ENCODE measurements around the gene SPP1.

- TF ChIP-seq EZH2phosphoT487 (IDR thresholded peaks at IDR 0.05; ENCODE audit: borderline replicate concordance) (no peak), POLR2AphosphoS5 (IDR thresholded peaks at IDR 0.05; ENCODE audit: low read depth, low read length) (no peak), RAD21 (IDR thresholded peaks at IDR 0.05; ENCODE audit: low read depth) (no peak), EGR1 (IDR thresholded peaks at IDR 0.05; ENCODE audit: low read depth) (no peak), FOSL1 (IDR thresholded peaks at IDR 0.05; ENCODE audit: low read depth) (no peak), EZH2 (IDR thresholded peaks at IDR 0.05) (no peak), POLR2A (IDR thresholded peaks at IDR 0.05; ENCODE audit: borderline replicate concordance, extremely low read depth, insufficient read depth, insufficient read length) (no peak), JUND (IDR thresholded peaks at IDR 0.05) (no peak), SIN3A (IDR thresholded peaks at IDR 0.05; ENCODE audit: low read depth) (no peak), SRF (IDR thresholded peaks at IDR 0.05; ENCODE audit: low read depth) (no peak), ELF1 (IDR thresholded peaks at IDR 0.05; ENCODE audit: borderline replicate concordance, low read depth) (no peak), CEBPB (IDR thresholded peaks at IDR 0.05; ENCODE audit: low read depth) (no peak)
- TF ChIP-seq, protein P1, sequence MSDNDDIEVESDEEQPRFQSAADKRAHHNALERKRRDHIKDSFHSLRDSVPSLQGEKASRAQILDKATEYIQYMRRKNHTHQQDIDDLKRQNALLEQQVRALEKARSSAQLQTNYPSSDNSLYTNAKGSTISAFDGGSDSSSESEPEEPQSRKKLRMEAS (IDR thresholded peaks at IDR 0.05) = no peak
- TF ChIP-seq, protein P2, sequence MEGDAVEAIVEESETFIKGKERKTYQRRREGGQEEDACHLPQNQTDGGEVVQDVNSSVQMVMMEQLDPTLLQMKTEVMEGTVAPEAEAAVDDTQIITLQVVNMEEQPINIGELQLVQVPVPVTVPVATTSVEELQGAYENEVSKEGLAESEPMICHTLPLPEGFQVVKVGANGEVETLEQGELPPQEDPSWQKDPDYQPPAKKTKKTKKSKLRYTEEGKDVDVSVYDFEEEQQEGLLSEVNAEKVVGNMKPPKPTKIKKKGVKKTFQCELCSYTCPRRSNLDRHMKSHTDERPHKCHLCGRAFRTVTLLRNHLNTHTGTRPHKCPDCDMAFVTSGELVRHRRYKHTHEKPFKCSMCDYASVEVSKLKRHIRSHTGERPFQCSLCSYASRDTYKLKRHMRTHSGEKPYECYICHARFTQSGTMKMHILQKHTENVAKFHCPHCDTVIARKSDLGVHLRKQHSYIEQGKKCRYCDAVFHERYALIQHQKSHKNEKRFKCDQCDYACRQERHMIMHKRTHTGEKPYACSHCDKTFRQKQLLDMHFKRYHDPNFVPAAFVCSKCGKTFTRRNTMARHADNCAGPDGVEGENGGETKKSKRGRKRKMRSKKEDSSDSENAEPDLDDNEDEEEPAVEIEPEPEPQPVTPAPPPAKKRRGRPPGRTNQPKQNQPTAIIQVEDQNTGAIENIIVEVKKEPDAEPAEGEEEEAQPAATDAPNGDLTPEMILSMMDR (IDR thresholded peaks at IDR 0.05 in 2 of 3, conservative IDR thresholded peaks at IDR 0.05 in 1 of 3; ENCODE audit: borderline replicate concordance in 1 of 3, insufficient read depth in 1 of 3, low read depth in 2 of 3, low read length in 2 of 3) = no peak
Observed at GRCh38 chr4:88014386-88014905, 38.9 kb downstream of the SPP1 start.
